Stimulated activated CD8-positive, alpha-beta memory T cell treated with anti-CD3 and anti-CD28 coated beads, Interleukin-12 subunit alpha, Interleukin-12 subunit beta, amount 100 ng/mL, for 24 hours (primary cell): ENCODE results near the gene ZCCHC7.

ENCODE experiments used
- DNase-seq: peaks from one replicate; pipeline ENCODE4 v3.0.0-alpha.2; 2020; ENCODE audit errors: extremely low read depth

Gene ZCCHC7

DNA sequence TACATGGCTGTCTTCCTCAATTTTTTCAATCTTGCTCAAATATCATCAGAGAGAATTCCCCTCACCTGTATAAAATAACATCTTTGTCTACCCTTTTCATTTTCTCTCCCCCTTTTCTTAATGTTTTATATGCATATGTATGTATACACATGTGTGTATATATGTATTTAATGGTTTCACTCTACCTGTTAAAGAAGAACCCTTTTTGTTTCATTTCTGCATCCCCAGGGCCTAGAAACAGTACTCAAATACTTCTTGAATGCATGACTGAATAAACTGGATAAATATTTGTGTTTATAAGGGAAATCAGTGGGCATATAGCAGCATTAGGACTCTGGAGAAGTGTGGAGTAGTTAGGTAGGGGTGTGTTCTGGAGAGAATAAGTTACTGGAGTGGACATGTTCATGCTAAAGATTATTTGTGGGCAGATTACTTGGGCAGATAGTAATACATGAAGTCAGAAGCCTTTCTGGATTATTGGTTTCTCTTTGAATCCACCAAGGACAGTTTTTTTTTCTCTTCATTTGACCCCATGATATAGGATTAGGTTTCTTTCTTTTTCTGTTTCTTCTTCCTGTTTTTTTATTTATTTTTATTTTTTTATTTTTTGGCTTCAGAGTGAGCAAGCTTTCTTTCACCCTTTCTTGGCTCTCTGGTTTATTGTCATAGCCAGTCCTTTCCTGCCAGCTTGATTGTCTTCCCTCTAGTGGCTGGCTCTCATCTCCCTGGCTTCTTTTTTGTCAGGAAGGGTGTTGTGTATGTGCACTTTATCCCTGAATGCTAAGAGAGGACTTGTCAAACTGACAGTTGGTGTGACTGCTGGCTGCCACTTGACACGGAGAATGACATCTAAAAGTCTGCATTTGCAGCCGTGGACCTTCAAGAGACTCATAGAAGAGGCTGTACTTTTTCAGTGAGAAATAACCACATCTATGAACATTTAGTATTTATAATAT is 89.3 kb downstream of the ZCCHC7 start:
- DNase-seq, result no peak

DNA sequence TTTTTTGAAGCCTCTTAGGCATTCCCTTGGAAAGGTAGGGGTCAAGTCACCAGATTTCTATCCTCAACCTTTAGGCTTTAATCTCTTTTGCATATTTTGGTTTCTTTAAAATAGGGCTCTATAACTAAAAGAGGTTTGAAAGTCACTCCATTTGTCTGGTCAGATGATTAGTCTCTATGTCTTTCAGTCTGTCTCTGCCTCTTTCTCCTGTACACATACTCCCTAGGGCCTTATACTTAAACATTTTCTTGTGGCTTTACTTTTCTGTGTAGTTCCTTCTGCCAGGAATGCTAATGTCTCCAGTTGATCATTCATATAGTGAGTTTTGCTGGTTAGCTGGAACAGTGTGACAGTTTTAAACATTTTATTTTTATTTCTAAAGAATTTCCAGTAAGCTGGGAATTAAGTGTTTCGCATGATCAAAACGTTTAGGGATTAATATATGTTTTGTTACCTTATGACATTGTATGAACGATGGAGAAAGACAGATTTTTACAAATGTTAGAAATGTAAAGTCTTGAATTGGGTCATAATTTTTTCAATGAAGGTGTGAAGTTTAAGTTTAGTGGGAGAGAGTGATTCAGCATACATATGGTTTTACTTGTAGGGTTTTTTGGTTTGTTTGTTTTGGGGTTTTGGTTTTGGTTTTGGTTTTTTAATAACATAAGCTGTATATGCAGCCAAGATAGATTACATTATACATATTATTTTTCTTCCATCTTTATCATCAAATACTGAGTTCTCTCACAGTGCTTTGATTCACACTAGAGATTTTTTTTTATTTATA is 90.6 kb downstream of the ZCCHC7 start:
- no peak for DNase-seq

- DNase-seq, result no peak
Observed at GRCh38 chr9:37212435-37212834, 92.1 kb downstream of the ZCCHC7 start.

DNA sequence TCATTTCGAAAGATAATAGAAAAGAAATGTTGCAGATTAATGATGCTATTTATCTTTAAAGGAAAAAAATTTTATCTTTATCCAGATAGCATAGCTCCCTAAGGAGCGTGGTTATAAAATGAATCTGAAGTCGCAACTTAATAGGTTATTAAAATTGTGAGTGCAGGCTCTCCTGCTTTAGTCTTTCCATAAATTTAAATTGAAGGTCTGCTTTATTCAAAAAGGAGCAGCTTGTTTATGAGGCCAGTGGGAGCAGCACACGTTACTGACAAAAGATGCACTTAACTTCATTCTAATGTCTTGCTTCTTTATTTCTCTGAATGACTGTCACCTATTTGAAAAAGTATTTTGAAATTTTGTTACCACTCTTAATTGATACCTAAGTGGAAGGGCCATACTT is 95.0 kb downstream of the ZCCHC7 start:
- no peak for DNase-seq

DNA sequence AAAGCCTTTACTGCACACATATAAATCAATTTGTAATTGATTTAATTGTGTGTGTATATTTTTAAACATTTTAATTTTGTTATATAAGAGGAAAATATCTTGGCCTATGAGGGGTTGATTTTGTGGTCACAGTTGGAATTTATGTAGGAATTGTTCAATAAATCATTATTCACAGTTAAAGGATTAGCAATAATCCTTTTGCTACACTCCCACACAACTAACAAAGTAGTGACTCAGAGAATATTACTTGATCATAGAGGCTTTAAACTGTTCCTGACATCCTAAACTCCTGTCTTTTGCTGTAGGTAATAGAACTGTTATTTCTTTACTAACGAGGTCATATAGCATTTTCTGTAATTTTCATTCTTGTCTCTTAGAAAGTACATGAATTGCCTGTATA is 95.5 kb downstream of the ZCCHC7 start:
- DNase-seq, result no peak

DNA sequence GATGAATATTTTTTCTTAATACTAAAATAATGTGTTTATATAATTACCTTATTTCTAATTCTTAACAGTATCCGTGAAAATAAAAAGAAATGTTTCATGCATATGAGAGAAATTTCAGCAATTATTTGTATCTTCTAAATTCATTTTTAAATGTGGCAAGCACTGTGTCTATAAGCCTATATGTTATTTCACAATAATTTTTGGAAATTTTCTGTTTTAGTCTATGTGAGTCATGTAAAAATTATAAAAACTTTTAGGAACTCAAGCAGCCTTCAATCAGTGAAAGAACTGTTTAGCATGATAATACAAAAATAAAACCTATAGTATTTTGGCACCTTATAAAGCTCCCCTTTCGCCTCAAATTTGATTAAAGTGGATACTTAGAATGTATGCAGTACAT is 96.8 kb downstream of the ZCCHC7 start:
- DNase-seq, result no peak

- no peak for DNase-seq
Observed at GRCh38 chr9:37218800-37219425, 98.5 kb downstream of the ZCCHC7 start.

GRCh38 chr9:37220971-37221370 is 100.6 kb downstream of the ZCCHC7 start:
- no peak for DNase-seq

DNA sequence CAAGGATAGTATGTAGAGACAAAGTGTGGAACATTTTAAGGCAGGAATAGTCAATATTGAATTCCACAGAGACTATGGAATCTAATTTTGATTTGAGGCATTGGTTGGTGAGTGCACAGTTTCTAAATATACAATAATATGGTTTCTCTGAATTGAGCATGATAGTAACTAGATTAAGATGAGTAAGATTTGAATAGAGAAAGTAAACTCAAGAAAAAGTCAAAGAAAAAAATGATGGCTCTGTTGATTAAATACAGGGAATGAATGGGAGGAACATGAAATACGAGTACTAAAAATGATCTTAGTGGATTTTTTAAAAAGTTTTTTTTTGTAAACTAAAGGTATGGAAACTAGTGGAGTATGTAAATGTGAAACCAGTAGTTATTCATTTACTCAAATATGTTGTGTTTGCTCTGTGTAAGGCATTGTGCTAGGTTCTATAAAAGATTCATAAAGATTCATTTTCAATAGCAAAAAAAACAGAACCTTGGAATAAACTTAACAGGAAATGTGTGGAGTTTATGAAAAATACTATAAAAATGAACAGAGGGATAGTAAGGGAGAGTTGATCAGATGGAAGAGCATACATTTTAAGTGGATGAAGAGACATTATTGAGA is 101.2 kb downstream of the ZCCHC7 start:
- no peak for DNase-seq

- no peak for DNase-seq
Observed at GRCh38 chr9:37229455-37229854, 109.1 kb downstream of the ZCCHC7 start.

GRCh38 chr9:37229882-37230482 is 109.6 kb downstream of the ZCCHC7 start:
- no peak for DNase-seq

DNA sequence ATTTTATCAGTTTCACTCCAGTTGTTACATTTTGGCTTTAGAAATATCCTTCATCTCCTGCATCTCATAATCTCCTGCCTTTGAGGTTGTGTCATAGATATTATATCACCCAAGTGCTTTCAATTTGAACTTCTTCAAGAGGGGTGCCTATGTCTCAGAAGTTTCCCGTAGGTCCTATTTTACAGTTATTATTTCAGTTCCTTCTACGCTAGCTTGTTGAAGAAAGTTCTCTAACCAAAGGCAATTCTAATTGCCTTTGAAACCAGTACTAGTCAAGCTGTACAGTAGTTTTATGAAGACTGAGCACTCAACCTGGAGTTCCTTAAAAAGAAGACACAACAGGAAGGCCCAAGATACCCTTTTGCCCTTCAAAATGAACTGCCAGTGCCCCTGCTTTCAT is 116.4 kb downstream of the ZCCHC7 start:
- DNase-seq, result no peak

DNA sequence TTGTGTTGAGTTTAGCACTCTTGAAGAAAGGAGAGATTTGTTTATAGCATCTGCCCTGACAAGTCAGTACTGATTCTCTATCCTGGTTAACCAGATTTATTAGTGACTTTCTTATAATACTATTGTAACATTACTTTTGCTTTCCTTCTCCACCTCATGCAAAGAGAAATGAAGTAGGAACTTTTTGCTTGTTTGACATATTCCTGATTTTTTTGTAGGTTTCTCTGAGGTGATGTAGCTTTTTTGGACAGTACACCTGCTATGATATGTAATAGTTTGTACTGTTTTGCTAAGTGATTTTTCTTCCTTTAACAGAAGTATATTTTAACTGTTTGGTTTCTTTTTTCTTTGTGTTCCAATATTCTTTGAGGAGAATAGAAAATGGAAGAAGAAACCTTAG is 117.7 kb downstream of the ZCCHC7 start:
- DNase-seq, result no peak

DNA sequence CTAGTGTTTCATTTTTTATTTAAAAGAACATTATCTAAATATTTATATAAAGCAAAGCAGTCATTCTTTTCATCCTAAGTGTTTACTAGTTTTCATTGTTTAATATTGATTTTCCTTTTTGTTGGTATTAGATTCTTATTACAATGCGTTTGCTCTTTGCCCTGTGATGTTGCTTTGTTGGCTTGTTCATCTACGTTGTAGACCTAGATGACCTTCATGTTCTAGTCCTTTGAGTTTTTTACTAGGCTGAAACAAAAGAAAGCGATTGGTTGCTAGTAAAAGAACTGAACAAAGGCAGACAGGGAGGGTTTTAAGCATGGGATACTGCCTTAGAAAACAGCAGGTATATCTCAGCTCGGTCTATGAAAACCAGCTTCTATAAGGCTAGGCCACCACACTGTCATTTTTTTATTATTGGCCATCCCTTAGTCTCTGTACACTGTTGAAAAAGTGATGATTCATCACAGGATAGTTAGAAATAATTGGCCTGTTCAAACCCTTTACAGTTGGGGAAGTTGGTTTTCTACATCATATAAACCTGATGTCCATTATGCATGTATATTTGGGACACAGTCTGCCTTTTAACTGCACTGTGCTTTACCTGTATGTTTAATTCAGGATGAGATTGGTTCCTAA is 119.0 kb downstream of the ZCCHC7 start:
- DNase-seq, result no peak

DNA sequence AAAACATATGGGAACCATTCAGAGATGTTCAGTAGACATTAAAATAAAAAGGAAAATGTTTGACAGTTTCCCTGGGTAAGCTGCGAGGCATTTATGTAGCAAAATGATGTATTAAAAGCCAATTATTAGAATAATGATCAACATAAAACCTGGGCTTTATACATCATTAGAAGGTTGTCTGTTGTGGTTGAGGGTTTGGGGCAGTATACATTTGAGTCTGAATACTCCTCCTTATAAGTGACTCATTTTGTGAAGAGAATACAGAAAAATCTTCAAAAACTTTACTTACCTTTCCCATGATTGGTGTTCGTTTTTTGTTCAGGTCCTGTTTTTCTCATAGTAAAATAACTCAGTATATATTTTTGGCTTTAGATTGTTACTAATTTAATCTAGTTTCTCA is 119.5 kb downstream of the ZCCHC7 start:
- DNase-seq, result no peak

DNA sequence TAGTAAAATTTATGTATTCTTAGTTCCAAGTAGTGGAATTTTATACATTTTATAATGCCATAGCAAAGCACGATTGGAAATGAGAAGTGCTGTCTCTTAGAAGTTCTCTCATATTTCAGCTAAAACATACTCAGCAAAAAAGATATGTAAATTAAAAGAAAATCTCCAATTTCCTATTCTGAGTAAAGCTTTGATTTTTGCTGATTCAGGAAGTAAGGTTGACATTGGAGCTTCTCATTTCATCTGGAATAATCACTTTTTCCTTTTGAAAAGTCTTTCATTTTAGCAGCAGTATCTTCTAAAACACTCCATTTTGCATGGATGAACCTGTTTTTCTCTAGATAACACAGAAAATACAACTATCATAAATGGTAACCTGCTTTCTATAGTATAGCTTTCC is 121.0 kb downstream of the ZCCHC7 start:
- no peak for DNase-seq

- no peak for DNase-seq
Observed at GRCh38 chr9:37242089-37242488, 121.7 kb downstream of the ZCCHC7 start.

GRCh38 chr9:37243588-37244345 is 123.4 kb downstream of the ZCCHC7 start:
- DNase-seq, result no peak

GRCh38 chr9:37246826-37247225 is 126.5 kb downstream of the ZCCHC7 start:
- no peak for DNase-seq

DNA sequence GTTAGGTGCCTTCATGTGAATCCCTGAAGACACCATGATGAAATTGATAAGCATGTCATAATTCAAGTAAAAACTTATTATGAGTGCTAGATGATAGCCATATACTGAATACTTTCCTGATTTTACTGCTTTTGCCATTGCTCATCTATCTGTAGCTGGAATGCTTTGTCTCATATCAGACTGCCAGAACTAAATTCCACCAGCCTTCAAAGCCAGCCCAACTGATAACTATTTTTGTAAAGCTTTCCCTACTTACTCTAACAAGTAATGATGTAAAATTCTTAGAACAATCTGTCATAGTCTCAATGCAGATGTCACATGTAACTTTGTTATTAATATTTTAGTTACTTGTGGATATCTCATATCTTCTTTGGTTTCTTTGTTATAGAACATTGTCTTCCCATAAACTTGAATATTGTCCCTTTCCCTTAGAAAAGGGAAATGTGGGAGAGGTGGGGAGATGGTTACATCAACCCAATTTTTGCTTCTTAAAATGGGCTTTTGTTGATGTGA is 128.3 kb downstream of the ZCCHC7 start:
- DNase-seq, result no peak
